Ishikawa (cell line): ENCODE data around the gene ZNFX1.

Experiments used
- CEBPB ChIP-seq: IDR thresholded peaks from 2 replicates; pipeline ENCODE4 v1.6.1; 2012
- CREB1 ChIP-seq: IDR thresholded peaks from 2 replicates; pipeline ENCODE4 v1.6.1; 2012; ENCODE audit warnings: low read depth
- EGR1 ChIP-seq: IDR thresholded peaks from 2 replicates; pipeline ENCODE4 v1.6.1; 2012
- EP300 ChIP-seq: IDR thresholded peaks from 2 replicates; pipeline ENCODE4 v1.6.1; 2012; ENCODE audit warnings: borderline replicate concordance
- FOXM1 ChIP-seq: IDR thresholded peaks from 2 replicates; pipeline ENCODE4 v1.6.1; 2012; ENCODE audit warnings: low read depth, borderline replicate concordance
- NFIC ChIP-seq: IDR thresholded peaks from 2 replicates; pipeline ENCODE4 v1.6.1; 2012
- RAD21 ChIP-seq: IDR thresholded peaks from 2 replicates; pipeline ENCODE4 v1.6.1; 2012; ENCODE audit warnings: low read depth
- TAF1 ChIP-seq: IDR thresholded peaks from 2 replicates; pipeline ENCODE4 v1.6.1; 2012; ENCODE audit warnings: low read depth, mild to moderate bottlenecking
- TCF12 ChIP-seq: IDR thresholded peaks from 2 replicates; pipeline ENCODE4 v1.6.1; 2012; ENCODE audit warnings: low read depth
- TEAD4 ChIP-seq: IDR thresholded peaks from 2 replicates; pipeline ENCODE4 v1.6.1; 2012
- YY1 ChIP-seq: IDR thresholded peaks from 2 replicates; pipeline ENCODE4 v1.6.1; 2012; ENCODE audit warnings: low read depth
- ZBTB7A ChIP-seq: IDR thresholded peaks from 2 replicates; pipeline ENCODE4 v1.6.1; 2012; ENCODE audit warnings: low read depth
- TF ChIP-seq, protein P1 (sequence below): IDR thresholded peaks from 2 replicates; pipeline ENCODE4 v1.6.1; 2012
- TF ChIP-seq, protein P2 (sequence below): IDR thresholded peaks from 2 replicates; pipeline ENCODE4 v1.6.1; 2012
- TF ChIP-seq, protein P3 (sequence below): IDR thresholded peaks from 2 replicates; pipeline ENCODE4 v1.6.1; 2012; ENCODE audit warnings: low read depth, mild to moderate bottlenecking

The ZNFX1 gene

DNA sequence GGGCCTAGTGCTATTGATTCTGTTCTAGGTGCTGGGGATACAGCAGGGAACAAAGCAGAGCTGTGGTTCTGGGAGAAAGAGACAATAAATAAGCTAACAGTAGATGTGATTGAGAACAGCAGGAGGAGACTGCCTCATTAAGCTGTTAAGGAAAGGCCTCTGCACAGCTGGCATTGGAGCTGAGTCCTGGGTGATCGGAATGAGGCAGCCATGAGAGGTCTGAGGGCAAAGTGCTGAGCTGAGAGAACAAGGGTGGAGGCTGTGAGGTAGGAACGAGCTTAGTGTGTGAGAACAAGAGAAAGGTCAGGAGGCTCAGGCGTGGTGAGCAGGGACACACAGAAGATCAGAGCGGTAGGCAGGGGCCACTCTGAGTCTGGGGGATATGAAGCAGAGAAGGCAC is 40.3 kb downstream of the ZNFX1 start:
- TF ChIP-seq, protein P1, sequence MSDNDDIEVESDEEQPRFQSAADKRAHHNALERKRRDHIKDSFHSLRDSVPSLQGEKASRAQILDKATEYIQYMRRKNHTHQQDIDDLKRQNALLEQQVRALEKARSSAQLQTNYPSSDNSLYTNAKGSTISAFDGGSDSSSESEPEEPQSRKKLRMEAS = no peak
- no peak for TF ChIP-seq NFIC
- no peak for TF ChIP-seq TAF1
- no peak for TF ChIP-seq EP300
- no peak for TF ChIP-seq TCF12
- no peak for TF ChIP-seq FOXM1

DNA sequence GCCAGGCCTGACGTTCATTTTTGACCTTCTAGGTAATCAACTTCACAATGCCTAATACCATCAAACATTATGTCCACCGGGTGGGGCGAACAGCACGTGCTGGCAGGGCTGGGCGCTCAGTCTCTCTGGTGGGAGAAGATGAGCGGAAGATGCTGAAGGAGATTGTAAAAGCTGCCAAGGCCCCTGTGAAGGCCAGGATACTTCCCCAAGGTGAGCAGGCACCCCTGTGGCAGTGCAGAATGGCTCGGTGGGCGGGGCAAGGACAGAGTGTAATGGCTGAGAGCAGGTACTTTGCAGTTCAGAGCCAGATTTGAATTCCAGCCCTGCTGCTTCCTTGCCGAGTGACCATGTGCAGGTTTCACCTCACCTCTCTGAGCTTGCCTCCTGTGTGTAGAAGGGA is 41.6 kb downstream of the ZNFX1 start:
- TF ChIP-seq TCF12 (no peak), CEBPB (no peak), RAD21 (no peak), NFIC (no peak), YY1 (no peak)
- TF ChIP-seq, protein P2, sequence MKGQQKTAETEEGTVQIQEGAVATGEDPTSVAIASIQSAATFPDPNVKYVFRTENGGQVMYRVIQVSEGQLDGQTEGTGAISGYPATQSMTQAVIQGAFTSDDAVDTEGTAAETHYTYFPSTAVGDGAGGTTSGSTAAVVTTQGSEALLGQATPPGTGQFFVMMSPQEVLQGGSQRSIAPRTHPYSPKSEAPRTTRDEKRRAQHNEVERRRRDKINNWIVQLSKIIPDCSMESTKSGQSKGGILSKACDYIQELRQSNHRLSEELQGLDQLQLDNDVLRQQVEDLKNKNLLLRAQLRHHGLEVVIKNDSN = no peak
- TF ChIP-seq, protein P1 = no peak

DNA sequence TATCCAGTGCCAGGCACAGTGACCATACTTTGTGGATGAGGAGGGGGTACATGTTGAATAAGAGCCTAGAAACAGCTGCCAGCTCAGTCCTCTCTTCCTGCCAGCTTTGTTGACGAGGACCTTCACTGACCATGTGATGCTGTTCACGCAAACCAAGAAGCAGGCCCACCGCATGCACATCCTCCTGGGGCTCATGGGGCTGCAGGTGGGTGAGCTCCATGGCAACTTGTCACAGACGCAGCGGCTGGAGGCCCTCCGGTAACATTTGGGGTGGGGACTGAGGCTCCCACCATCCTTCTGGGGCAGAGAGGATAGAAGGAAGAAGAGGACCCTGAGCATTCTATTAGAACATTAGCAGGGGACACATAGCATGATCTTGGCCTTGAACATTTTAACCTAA is 43.0 kb downstream of the ZNFX1 start:
- no peak for TF ChIP-seq NFIC

DNA sequence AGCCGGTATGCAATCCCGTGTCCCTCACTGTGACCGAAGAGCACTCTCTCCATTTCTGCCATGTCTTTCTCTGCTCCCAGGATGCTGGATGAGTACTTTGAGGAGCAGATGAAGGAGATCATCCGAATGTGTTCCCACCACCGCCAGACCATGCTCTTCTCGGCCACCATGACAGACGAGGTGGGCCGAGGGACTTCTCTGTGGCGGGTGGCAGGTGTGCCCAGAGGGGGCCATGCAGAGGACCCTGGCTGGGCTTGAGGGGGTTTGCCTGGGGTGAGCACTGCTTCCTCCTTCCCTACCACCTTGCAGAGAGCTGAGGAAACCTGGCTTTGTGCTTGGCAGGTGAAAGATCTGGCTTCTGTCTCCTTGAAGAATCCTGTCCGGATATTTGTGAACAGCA is 44.6 kb downstream of the ZNFX1 start:
- TF ChIP-seq TEAD4 (no peak), TCF12 (no peak), ZBTB7A (no peak), NFIC (no peak), EP300 (no peak), CEBPB (no peak), RAD21 (no peak), EGR1 (no peak), FOXM1 (no peak), TAF1 (no peak), CREB1 (no peak), YY1 (no peak)
- TF ChIP-seq, protein P3, sequence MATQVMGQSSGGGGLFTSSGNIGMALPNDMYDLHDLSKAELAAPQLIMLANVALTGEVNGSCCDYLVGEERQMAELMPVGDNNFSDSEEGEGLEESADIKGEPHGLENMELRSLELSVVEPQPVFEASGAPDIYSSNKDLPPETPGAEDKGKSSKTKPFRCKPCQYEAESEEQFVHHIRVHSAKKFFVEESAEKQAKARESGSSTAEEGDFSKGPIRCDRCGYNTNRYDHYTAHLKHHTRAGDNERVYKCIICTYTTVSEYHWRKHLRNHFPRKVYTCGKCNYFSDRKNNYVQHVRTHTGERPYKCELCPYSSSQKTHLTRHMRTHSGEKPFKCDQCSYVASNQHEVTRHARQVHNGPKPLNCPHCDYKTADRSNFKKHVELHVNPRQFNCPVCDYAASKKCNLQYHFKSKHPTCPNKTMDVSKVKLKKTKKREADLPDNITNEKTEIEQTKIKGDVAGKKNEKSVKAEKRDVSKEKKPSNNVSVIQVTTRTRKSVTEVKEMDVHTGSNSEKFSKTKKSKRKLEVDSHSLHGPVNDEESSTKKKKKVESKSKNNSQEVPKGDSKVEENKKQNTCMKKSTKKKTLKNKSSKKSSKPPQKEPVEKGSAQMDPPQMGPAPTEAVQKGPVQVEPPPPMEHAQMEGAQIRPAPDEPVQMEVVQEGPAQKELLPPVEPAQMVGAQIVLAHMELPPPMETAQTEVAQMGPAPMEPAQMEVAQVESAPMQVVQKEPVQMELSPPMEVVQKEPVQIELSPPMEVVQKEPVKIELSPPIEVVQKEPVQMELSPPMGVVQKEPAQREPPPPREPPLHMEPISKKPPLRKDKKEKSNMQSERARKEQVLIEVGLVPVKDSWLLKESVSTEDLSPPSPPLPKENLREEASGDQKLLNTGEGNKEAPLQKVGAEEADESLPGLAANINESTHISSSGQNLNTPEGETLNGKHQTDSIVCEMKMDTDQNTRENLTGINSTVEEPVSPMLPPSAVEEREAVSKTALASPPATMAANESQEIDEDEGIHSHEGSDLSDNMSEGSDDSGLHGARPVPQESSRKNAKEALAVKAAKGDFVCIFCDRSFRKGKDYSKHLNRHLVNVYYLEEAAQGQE = no peak
- TF ChIP-seq, protein P1 = no peak
- TF ChIP-seq, protein P2 = no peak

DNA sequence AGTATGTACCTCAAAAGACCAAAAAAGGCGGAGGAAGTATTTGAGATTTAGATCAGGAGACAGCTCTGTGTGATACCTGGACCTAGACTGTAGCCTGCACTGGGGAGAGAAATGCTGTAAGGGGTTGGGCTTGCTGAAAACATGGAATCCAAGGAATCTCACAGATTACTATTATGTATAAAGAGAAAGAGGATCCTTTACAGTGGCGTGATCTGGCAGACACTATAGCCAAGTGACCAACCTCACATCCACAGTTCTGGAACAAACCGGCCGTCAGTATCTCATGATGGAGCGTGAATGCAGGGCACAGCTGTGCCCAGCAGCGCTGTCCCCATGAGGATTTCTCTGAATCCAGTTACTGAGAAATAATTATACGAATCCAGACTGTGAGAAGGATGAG is 46.4 kb downstream of the ZNFX1 start:
- TF ChIP-seq TCF12 (no peak), EP300 (no peak), FOXM1 (no peak), TAF1 (no peak), TEAD4 (no peak), CREB1 (no peak), NFIC (no peak), CEBPB (no peak), RAD21 (no peak), ZBTB7A (no peak)
- TF ChIP-seq, protein P1 = no peak

DNA sequence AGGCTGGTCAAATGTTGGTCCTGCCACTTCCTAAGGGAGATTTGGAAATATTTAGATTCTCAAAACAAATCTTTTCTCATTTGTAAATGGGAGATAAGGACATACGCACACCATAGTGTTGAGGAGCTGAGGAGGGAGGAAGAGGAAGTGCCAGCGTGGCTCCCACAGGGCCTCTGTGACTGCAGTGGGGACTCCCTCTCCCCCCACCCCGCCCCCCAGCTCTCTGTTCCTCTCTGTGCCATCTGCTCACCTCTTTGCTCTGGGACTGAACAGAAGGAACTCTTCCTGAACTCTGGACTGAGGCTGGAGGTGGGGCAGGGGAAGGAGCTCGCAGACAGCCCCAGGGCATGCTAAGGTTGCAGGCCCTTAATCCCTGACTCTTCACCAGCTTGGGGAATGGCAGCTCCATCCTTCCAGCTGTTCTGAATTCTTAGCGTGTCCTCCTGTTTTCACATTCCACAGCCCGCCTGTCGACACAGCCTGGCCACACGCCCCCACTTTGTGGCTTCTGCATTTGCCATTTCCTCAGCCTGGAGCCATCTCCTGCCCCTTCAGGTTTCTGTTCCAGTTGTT is 47.2 kb downstream of the ZNFX1 start:
- TF ChIP-seq TCF12 = no peak
- TF ChIP-seq NFIC = no peak
- TF ChIP-seq YY1 = no peak
- TF ChIP-seq, protein P2 = no peak
- TF ChIP-seq TEAD4 = no peak
- TF ChIP-seq, protein P1 = no peak
- no peak for TF ChIP-seq TAF1
- TF ChIP-seq RAD21 = no peak
- no peak for TF ChIP-seq FOXM1
- TF ChIP-seq ZBTB7A = no peak
- TF ChIP-seq CEBPB = no peak
- no peak for TF ChIP-seq EGR1

DNA sequence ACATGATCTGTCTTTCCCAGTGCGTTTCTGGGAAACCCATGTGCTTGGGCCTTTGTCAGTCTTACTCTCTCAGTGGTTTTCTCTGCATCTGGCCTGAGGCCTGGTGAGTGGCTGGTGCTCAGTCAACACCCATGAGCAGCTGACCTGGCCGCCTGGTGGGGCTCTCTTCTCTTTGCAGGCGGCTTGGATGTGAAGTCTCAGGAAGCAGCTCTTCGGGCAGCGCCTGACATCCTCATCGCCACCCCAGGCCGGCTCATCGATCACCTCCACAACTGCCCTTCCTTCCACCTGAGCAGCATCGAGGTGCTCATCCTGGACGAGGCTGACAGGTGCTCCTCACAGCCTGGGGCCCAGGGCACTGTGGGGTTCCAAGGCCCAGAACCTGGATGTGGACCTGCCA is 47.8 kb downstream of the ZNFX1 start:
- TF ChIP-seq CEBPB = no peak
- no peak for TF ChIP-seq EGR1
- no peak for TF ChIP-seq RAD21
- TF ChIP-seq NFIC = no peak
- no peak for TF ChIP-seq TCF12
- no peak for TF ChIP-seq CREB1
- no peak for TF ChIP-seq ZBTB7A
- TF ChIP-seq, protein P3 = no peak
- TF ChIP-seq, protein P2 = no peak
- no peak for TF ChIP-seq FOXM1
- no peak for TF ChIP-seq TAF1
- no peak for TF ChIP-seq TEAD4
